NCI-H226 (cell line): ENCODE data around the gene CDHR4.
"Not testable (repeated sequence)": the region's sequence is repeated elsewhere in the genome, so short reads cannot be mapped to it uniquely, and the experiment has no call there.

Source experiments
- DNase-seq: peaks from one replicate; pipeline ENCODE4 v3.0.0-alpha.2; 2015

The CDHR4 gene

DNA sequence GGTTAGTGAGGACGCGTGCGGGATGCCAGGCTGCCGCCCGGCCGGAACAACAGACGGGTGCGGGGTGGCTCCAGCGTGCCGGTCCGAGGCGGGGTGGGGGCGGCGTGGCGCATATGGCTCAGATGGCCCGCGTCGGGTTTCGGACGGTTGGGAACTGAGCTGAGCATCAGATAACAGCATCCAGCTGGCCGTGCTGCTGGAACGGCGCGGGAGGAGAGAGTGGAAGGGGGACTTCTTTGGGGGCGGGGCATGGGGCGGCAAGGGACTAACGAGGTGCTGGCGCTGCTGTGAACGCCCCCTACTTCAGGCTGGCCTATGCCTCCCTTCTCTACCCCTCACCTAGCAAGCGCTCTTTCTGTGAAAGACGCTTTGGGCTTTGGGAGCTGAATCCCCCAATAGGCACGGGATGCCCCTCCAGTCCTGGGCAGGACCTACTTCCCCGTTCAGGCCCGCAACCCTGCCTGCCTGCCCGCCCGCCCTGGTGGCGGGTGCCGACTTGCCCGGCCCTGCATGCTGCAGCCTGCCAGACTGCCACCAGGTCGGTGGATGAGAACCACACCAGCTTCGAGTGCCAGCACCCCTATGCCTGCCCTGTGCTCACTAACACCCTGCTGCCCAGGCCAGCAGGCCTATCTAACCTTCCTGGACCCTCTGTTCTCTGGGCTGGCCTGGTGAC, 3.9 kb upstream of the CDHR4 start:
- DNase-seq = no peak

DNA sequence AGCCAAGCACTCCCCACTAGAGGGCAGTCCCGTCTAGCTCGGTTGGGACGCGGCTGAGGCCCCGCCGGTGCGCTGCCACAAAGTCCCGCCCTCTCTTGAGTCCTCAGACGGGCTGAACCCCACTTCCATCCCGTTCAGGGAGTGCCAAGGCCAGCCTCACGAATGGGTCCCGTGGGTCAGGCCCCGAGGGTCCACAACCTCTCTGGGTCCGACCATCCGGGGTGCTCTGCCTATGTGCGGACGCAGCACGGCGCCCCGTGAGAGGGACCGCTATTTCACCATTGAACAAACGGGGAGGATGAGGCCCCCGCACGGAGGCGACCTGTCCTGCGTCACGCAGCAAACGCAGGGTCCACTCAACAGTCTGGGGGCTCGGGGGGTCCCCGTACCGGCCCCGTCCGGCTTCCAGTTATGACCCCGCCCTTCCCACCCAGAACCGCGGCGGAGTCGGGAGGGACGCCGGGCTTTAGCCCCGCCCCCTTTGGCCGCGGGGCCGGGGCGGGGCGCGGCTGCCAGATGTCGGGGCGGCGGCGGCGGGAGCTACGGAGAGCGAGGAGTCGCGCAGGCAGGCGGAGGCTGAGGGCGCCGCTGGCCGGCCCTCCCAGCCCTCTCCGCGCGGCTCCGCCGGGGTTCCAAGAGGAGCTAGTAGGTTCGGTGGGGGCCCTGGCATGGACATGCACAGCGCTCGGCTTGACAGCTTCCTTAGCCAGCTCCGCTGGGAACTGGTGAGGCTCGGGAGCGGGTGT, 3.2 kb upstream of the CDHR4 start, which contains the start of gene INKA1:
Gene INKA1 (plus strand): TSS at position 543 of the 746 bp plus-strand sequence. CDS start 132 bp downstream, at position 675.
- DNase-seq = peak; percentile 68

DNA sequence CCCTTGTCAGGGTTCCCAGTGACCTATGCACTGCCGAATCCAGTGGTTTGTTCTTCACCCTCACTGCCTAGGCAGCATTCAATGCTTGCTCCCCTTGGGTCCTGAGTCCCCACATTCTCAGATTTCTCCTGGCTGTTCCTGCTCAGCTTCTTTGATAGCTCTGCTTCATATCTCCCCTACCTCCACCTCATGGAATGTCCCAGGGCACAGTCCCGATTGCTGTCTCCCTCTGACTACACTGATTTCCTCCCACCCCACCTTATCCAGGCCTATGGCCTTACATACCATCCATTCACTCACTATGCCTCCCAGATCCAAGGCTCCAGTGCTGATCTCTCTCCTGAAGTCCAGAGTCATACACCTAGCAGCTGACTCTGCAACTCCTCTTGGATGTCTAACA, 1.5 kb upstream of the CDHR4 start:
- no peak for DNase-seq

DNA sequence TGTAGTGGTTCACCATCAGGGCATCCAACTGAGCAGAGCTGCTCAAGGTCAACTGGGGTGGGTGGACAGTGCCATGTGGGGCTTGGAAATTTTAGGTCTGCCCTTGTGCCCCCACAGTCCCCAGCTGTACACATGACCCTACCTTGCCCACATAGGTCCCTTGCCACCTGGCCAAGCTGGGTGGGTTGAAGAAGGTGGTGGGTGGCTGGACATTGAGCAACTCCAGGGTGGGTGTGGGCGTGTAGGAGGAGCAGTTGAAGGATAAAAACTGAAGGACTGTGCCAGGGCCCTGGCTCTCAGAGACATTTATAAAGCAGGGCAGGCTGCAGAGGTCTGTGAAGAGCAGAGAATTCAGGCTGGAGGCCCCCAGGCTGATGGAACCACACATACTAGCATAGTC, 568 bp downstream of the CDHR4 start:
- no peak for DNase-seq

DNA sequence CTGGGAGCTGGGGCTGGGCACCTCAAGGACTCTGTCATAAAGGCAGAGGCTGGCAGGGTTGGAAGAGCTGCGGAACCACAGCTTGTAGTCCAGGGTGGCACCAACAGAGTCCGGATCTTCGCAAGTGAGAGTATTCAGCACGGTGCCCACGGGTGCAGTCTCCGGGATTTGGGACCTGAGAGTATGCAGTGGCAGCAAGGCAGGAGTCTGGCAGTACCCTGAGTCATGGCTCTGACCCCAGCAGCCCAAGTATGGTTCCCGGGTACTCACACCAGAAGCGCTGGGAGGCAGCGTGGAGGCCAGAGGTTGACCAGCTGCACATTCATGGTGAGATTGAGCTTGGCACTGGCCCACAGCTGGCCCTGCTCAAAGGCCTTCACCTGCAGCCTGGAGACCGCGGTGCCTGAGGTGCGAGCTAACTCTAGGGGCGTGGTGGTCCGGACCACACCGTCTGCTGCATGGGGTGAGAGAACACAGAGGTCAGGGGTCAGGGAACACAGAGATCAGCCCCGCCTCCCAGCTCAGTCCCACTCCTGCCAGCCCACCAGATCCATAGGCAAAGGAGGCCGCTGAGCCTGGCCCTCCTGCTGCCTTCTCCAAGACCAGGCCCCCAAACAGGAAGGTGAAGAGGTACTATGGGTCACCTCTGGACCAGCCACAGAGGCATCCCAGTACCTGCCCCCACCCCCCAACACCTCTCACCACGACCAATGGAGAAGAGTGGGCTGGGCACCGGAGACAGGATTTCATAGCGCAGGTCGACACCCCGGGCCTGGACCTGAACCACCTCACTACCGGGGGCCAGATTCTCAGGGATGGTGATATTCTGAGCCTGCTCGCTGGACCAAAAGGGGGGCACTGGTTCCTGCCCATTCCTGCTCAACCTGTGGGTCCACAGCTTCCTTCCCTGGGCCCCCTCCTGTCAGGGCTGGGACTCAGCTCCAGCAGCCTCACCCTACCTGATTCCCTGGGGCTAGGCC, 4.5 kb downstream of the CDHR4 start:
- no peak for DNase-seq

DNA sequence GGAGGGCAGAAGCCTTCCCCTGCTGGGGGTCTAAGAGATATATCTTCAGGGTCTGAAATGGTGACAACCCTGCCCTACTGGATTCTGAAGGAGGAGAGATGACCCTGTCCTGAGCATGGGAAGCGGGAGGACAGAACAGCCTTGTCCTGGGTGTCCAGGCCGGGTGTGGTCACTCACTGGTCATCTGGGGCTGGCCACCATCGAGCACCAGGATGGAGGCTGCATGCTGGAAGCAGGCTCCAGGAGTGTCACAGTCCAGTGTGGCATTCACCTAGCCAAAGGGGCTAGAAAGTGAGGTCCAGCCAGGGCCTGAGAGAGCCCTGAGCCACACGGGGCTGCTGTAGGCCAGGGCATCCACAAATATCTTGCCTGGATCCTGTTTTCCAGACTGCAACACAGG, 5.2 kb downstream of the CDHR4 start:
- no peak for DNase-seq

DNA sequence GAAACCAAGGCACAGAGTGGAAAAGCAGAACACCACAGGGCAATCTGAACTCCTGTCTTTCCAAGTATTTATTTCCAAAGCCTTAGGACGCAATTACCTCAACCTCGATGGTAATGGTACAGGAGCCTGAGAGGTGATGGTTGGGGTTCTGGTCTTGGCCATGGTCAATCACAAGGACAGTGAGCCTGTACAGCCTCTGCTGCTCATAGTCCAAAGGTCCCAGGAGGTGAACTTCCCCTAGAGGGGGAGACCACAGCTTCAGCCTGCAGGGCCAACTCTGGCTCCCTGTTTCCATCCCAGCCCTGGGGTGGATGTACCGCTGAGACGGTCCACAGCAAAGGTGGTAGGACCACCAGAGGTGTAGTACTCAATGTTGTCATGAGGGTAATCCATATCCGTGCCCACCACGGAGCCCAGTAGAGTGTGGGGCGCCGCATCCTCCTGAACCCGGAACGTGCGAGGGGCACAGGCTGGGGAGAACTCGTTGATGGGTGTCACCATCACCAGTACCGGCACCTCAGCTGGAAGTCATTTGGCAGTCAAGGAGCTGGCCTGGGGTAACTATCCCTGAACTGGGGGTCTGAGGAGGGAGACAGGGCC, 6.1 kb downstream of the CDHR4 start:
- no peak for DNase-seq

DNA sequence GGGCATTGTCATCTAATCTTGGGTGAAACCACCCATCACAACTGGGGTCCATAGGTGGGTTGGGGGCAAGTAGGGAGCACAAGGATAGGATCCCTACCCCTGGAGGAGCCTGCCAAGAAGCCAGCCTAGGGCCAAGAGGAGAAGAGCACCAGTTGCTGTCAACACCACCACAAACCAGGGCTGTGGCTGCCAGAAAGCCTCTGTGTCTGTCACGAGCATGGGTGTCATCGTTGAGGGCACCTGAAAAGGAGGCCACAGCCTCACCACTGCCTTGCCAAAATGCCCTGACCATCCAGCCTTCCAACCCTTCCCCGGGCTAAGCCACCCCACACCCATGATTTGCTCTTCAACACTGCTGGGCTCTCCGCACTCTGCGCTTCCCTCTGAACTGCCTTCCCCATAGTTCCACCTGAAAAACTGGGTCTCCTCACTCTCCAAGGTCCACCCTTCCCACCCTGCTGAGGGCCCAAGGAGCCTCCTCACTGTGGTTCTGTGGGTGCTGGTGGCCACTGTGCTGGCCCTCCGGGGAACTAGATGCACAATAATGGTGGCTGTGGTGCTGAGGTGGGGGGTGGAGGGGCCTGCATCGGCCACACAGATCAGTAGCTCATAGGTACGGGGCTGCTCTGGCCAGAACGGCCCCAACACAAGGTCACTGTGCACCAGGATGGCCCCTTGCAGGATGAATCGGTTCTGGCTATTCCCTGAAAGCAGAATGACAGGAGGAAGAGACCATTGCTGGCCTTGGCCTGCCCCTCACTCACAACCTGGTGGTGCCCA, 7.1 kb downstream of the CDHR4 start:
- DNase-seq = no peak

DNA sequence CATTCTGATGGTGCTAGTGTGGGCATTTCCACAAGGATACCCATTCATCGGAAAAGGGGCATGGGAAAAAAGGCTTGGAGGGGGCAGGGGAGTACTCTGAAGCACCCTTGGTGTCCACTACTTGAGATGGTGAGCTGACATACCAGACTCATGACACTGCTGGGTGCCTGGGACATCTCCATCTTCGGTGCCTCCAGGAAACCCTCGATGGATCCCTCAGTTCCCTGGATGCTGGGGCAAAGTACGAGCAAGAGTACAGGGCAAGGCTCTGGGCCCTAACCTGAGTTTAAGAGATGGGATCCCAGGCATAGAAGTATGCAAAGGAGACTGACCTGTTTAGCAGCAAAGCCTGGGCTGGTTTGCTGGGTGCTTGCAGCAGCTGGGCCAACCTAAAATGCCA, 8.1 kb downstream of the CDHR4 start:
- no peak for DNase-seq

DNA sequence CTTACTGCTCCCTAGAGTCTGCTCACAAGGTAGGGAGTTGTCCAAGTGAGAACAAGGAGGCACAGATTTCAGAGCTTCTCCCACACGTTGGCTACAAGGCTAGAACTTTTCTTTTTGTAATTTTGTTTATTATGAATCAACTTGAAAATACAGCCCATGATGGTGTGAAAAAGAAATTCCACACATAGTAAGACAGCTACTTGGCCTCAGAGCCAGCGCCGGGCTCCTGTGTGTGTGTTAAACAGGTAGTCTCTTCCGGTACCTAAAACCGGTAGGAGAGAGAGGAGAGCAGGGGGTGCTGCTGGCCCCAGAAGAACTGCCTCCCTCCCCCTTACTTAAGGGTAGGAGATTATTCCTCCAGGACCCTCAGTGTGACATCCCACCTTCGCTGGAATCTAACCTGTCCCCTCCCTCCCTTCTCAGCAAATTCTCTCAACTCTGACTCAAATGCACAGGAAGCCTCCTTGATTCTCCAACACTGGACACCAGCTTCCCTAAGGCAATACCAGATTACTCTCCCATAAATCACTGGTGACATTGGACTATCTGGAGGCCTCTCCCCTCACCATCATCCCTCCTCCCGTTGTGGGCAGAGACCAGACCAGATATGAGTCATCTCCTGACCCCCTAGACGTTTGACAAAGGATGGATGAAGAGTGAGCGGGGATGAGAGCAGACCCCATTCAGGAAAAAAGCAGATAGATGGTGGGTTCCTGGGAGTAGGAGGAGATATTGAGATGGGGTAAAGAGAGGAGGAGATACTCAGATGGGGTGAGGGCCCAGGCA, 8.9 kb downstream of the CDHR4 start:
- peak; percentile 94 for DNase-seq

DNA sequence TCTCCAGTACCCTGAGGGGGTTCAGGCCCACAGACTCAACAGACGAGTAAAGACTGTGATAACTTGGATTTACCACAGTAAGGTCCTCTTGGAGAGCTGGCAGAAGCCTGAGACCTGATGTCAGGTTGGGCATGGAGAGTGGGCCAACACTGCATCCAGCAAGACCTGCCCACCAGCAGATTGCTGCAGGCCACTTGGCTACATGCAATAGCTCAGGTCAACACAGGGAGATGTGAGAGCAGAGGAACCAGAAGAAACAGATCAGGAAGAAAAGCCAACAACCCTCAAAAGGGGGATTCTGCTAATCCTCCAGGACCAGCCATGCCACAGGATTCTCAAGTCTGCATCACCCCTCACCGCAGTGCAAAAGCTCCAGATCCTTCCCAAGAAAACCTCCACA, 11.6 kb downstream of the CDHR4 start:
- DNase-seq = no peak

DNA sequence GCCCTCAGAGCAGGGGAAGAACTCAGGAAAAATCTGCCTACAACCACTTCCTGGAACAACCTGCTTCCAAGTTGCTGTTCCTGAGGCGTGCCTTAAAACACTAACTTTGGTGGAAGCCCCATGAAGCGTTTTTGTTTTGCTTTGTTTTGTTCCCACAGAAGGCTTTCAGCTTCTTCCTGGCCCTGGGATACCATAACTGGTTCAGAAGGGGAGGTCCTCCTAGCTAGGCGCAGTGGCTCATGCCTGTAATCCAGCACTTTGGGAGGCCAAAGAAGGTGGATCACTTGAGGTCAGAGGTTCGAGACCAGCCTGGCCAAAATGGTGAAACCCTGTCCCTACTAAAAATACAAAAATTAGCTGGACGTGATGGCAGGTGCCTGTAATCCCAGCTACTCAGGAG, 12.1 kb downstream of the CDHR4 start:
- DNase-seq = no peak

DNA sequence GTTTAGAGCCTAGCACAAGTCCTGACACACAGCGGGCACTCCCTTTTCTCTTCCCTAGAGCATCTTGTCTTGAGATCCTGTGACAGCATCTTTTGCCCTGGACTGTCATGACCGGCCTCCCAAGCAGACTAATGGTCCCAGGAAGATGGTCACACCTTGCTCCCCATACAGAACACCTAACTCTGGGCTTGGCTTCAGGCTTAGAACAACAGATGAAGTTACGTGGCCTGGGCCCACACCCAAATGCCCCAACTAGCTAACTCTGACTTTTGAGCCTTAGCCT, 12.6 kb downstream of the CDHR4 start:
- DNase-seq = no peak

DNA sequence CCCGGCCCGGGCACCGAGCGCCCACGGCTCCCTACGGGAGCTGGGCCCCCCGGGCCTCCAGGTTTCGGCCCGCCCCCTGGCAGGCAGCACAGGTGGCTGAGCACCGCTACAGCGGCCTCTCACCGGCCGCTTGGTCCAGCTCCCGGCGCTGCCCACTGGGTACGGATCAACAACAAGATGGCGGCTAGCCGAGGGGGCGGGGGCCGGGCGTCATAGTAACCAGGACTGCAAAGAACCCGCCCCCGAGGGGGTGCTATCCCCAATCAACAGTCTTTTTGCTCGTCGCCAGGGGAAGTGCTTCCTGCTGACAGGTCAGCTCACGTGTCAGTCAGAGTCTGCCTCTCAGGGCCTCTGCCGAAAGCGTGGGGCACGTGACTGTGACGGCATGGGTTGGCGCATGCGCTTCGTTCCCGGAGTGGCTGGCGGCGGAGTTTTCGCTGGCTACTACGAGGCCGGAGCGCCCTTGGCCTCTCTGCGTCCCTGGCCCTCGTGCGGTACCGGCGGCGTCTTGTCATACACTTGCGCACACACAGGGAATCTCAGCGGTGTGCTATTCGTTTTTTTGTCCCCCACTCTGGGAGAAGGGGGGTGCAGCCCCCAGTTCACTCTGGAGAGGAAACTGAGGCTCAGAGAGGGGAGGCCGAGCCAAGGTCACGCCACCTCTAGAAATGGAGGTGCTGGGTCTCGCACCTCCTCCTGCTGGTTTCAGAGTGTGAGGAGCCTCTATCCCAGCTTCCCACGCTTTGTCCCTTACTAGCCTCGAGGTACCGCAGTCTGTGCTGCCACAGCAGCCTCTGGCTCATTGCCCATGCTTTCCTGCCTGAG, 13.1 kb downstream of the CDHR4 start, which contains the start of gene IP6K1:
Gene IP6K1 (minus strand): TSS at position 186 of the 825 bp plus-strand sequence. CDS start 38,502 bp downstream, outside the sequence.
- peak; percentile 100 for DNase-seq

DNA sequence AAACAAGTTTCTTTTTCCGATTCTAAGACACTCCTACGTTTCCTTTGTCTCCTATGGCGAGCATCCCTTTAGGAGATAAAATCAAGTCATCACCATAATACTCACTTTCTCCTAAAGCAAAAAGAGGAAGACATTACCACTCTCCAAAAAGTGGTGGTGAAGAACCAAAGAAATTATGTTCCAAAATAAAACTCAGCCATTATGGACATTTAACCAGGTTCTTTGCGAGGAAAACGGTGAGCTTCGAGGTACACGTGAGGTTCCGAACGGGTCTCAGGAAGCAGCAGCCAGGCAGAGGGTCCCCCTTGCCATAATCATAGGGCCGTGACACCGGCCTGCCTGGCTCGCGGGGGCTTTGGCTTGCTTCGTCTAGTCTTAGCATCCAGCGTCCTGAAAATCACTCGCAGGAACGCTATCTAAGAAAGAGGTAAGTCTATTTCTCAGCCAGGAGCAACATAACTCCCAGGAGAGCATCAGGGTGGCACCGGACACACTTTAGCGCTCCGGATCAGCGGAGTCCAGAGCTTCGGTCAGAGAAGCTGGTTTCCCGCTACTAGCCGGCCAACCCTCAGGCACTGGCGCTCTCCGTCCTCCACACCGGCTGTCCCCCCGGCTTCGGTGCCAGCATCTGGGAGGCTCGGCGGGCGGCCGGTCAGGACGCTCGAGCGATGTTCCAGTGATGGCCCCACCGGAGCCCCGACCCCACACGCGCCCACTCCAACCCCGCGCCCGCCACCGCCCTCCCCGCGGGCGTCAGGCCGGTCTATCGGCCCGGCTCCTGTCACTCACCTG, 13.9 kb downstream of the CDHR4 start:
- no peak for DNase-seq

DNA sequence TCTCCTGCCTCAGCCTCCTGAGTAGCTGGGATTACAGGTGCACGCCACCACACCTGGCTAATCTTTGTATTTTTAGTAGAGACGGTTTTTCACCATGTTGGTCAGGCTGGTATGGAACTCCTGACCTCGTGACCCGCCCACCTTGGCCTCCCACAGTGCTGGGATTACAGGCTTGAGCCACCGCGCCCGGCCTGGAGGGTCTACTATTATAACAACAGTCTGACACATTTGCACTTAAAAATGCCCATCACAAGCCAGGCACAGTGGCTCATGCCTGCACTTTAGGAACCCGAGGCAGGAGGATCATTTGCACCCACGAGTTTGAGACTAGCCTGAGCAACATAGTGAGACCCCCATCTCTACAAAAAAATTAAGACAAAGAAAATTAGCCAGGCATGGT, 17.4 kb downstream of the CDHR4 start:
- DNase-seq = not testable (repeated sequence)

DNA sequence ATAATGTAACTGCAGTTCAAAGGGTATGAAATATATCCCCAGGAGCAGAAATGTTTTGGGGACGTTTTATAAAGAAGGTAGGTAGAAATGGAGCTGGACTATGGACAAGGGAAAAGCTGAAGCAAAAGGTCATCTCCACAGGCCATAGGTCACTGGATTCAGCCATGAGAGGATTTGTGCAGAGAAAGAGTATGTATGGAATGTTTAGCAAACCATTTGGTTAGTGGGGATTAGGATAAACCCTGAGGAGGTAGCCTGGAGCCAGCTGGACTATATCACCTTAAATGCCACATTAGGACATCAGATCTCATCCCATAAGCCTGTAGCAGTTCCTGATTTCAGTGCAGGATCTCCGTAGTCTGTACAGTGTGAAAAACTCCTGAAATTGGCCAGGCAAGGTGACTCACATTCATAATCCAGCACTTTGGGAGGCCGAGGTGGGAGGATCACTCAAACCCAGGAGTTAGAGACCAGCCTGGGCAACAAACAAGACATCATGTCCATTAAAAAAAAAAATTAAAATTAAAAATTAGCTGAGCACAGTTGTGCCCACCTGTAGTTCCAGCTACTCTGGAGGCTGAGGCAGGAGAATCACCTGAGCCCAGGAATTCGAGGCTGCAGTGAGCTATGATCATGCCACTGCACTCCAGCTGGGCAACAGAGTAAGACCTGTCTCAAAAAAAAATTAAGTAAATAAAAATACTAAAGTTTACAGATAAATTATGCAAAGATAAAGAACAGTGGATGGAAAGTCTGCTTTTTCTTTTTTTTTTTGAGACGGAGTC, 18.1 kb downstream of the CDHR4 start:
- DNase-seq = no peak

DNA sequence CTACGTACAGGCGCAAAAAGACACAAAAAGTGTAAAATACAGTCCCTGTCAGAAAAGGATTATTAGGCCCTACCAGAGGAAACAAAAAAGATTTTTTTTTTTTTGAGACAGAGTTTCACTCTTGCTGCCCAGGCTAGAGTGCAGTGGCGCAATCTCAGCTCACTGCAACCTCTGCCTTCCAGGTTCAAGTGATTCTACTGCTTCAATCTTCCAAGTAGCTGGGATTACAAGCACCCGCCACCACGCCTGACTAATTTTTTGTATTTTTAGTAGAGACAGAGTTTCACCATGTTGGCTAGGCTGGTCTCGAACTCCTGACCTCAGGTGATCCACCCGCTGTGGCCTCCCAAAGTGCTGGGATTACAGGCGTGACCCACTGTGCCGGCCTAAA, 18.7 kb downstream of the CDHR4 start:
- DNase-seq = not testable (repeated sequence)
